ENCODE measurements around the gene B4GALT2.

Gene B4GALT2

GRCh38 chr1:43946236-43947060, 32.6 kb upstream of the B4GALT2 start, which contains the start of gene IPO13:
Gene IPO13, plus strand, starts transcription at chr1:43946950. Its CDS starts 651 bp downstream, at chr1:43947601.
- peak; percentile 90 to 95 for DNase-seq (ENCODE audit: low read depth in 2 of 2)

DNA sequence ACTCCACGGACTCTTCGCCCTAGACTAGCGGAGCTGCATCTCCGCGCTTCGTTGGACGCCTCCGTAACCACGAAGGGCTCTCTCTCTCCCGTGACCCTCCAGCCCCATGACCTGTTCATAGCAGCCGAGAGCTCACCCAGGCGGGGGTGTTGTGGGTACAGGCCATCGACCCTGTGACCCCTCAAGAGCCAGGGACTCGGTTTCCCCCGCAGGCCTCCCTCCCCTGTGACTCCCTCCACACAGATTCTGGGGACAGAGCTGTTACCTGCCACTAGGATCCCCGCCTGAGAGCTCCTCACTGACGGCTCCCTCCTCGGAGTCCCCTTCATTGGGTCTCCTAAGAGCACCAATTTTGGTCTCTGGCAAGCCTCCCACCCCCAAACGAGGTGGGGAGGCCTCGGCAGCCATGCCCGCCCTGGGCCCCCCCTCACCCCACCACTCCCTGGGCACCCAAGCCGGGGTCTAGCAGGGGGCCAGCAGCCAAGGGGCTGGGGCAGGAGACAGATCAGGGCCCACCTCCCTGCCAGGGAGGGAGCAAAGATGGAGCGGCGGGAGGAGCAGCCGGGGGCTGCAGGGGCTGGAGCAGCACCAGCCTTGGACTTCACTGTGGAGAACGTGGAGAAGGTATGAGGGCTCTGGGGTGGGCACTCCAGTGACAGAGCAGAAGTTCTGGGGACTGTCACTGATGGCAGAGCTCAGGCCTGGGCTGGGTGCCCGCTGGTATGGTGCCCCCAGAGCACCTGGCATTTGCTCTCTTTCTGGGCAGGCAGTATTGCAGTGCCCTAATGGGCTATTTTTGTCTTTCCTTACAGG, 31.7 kb upstream of the B4GALT2 start:
- DNase-seq (ENCODE audit: low read depth in 2 of 2) = no peak

GRCh38 chr1:43947874-43948437, 31.1 kb upstream of the B4GALT2 start:
- DNase-seq (ENCODE audit: low read depth in 2 of 2) = no peak

GRCh38 chr1:43949678-43950077, 29.3 kb upstream of the B4GALT2 start:
- no peak for DNase-seq (ENCODE audit: low read depth in 2 of 2)

DNA sequence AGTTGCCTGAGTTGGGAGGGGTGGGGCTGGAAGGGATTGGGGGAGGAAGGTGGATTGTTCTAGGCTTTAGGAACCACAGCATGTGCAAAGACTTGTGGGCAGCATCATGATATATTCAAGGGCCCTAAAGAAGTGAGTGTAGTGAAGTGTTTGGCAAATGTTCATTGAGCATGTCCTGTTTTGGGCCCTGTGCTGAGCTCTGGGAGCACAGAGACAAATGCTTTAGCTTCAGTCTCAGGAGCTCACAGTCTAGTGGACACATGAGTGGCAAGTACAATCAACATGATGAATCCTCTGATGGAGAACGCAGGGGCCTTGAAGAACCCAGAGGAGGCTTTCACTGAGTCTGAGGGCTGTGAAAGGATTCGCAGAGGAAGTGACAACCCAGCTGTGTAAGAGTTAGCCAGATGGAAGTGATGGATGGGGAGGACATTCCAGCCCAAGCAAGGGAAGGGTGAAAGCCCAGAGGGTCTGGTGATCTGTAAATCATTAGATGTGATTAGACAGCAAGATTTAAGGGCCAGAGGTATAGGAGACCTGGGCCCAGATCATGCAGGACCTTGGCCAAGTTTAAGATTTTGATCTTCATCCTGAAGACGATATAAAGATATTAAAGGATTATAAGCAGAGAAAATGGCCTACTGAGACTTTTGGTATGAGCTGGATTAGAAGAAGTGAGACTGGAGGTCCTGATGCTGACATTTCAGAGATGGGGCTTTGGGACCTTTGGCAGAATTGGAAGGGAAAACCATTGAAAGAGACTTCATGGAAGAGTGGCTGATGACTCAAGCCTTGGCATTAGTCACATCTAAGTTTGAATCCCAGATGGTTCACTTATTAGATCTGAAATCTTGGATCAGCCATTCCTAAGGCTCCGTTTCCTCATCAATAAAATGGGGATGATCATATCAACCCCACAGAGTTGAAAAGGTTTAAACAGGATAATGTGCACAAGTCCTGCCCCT, 27.7 kb upstream of the B4GALT2 start:
- DNase-seq (ENCODE audit: low read depth in 2 of 2) = no peak

GRCh38 chr1:43952731-43953346, 26.2 kb upstream of the B4GALT2 start:
- DNase-seq (ENCODE audit: low read depth in 2 of 2) = no peak

- DNase-seq (ENCODE audit: low read depth in 2 of 2) = no peak
These were observed 25.6 kb upstream of the B4GALT2 start for GRCh38 chr1:43953361-43953760.

- no peak for DNase-seq (ENCODE audit: low read depth in 2 of 2)
These were observed 25.0 kb upstream of the B4GALT2 start for GRCh38 chr1:43954036-43954435.

- DNase-seq (ENCODE audit: low read depth in 2 of 2) = no peak
These were observed 22.8 kb upstream of the B4GALT2 start for GRCh38 chr1:43956234-43956633.

GRCh38 chr1:43957407-43958040, 21.5 kb upstream of the B4GALT2 start:
- DNase-seq (ENCODE audit: low read depth in 2 of 2) = no peak

- no peak for DNase-seq (ENCODE audit: low read depth in 2 of 2)
These were observed 20.4 kb upstream of the B4GALT2 start for GRCh38 chr1:43958351-43959255.

GRCh38 chr1:43960798-43961197, 18.2 kb upstream of the B4GALT2 start:
- no peak for DNase-seq (ENCODE audit: low read depth in 2 of 2)

DNA sequence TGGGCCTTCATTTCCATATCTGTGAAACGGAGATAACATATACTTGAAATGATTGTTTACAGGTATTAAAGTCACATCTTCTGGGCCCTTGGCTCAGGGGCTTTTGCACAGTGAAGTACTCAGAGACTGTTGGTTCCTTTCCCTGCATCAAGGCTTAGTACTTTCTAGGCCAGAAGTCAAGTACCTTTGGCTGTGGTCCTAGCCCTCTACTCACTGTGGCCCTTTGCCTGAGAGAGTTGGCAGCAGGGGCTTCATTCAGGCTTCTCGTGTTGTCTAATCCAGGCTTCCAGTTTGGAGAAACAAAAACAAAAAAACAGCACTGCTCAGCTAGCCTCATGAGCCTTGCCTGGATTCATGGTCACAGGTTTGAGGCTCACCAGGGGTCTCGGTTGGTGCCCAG, 17.3 kb upstream of the B4GALT2 start:
- DNase-seq (ENCODE audit: low read depth in 2 of 2) = no peak

- no peak for DNase-seq (ENCODE audit: low read depth in 2 of 2)
These were observed 16.7 kb upstream of the B4GALT2 start for GRCh38 chr1:43962324-43962723.

GRCh38 chr1:43963006-43963405, 16.0 kb upstream of the B4GALT2 start:
- no peak for DNase-seq (ENCODE audit: low read depth in 2 of 2)

GRCh38 chr1:43963890-43964289, 15.1 kb upstream of the B4GALT2 start:
- no peak for DNase-seq (ENCODE audit: low read depth in 2 of 2)

DNA sequence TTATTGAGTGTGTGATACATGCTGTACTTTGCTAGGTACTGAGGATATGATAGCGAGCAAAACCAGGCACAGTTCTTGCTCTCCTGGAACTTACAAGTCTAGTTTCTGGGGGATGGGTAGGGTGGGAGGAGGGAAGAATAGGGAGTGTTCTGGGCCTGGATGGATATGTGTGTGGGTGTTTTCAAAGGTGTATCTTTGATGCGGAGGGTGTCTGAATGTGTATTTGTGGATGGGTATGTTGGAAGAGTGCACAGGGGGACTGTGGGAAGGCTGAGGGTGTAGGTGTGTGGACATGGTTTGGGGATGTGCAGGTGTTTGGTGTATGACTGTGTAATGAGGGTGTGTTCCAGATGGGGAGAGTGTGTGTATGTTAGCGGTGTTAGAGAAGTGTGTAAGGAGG, 13.7 kb upstream of the B4GALT2 start:
- DNase-seq (ENCODE audit: low read depth in 2 of 2) = no peak

- no peak for DNase-seq (ENCODE audit: low read depth in 2 of 2)
These were observed 10.6 kb upstream of the B4GALT2 start for GRCh38 chr1:43968348-43968948.

GRCh38 chr1:43969416-43969745, 9.6 kb upstream of the B4GALT2 start:
- no peak for DNase-seq (ENCODE audit: low read depth in 2 of 2)
